DMS53 treated with DMSO at 0.1 percent for 48 hours (cell line): Measurements from ENCODE around the gene KRCC1.
A peak's percentile ranks its signal among the peaks of the same experiment; 100 is the strongest.

Experiments
- DNase-seq: peaks from one replicate; lab custom pipeline; 2025; ENCODE audit not compliant: unreplicated experiment; lab: John Stamatoyannopoulos, UW

The KRCC1 gene

DNA sequence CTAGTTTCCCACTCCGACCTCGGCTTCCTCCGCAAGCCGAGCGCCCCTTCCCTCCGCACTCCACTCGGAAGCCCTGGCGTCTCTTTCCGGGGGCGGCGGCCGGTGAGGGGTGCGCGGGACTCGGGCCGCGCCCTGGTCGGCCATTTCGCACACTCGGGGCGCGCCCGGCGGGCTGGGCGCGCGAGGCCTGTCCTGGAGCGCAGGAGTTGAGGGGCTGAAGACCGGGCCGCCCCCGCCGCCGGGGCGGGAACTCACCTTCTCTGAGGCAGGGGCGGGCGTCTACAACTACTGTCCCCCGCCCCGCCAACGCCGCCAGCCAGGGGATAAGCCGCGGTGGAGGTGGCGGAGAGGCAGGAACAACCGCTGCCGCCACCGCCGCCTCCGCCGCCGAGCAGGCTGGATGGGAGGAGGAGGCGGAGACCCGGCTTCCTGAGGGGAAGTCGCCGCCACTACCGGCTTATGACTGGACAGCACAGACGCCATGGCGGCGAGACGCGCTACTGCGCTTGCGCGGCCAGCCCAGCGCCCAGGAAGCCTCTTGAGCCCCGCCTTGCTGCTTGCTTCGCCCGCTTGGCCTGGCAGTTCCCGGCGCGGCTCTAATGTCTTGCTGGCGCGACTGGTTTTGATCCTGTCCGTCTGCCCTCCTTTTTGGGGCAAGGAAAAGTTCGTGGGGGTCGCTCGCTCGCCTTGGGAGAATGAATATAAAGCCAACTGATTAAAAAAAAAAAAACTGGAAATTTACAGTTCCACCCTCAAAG lies at the start of gene KRCC1:
TSS of gene KRCC1 (minus strand) at position 413 of the 758 bp plus-strand sequence. CDS start 27,220 bp downstream, outside the sequence.
- peak; percentile 96 for DNase-seq

DNA sequence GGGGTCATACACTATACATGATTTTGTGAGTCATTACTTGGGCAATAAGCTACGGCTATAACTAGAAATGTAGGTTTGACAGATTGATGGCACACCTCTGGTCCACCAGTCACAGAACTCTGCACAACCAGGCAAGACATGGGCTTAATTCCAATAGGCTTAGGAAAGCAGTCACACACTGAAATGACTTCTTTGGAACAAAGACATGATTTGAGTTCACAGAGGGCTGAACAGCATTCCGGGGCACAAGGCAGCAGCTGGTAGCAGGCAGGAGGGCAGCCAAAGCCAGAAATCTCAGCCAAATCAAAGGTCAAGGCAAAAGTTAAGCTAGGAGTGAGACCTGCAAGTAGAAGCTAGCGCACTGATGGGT lies 44.9 kb upstream of the KRCC1 start:
- DNase-seq: no peak

DNA sequence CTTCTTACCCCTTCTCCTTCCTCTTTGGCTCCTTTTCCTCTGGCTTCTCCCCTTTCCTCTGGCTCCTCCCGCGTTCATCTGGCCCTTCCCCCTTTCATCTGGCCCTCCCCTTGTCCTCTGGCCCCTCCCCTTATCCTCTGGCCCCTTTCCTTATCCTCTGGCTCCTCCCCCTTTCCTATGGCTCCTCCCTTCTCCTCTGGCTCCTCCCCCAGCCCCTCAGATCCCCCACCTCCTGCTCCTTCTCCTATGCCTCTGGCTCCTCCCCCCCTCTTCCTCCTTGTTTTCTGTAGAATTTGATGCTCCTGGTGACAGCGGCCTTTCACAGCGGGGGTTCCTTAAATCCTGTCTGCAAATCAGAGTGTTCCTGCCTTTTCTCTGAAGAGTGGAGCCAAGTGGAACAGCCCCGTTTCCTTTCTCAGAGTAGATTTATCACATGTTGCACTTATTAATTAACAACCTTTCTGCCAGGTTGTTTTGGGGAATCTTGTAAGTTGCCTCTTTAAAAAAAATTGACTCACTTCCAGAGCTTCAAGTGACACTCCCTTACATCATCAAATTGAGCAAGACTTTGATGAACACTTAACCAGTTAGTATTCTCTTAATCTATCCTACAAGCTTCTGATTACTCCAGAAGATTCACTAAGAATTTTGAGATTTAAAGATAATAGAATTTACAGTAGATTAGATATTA lies 44.4 kb upstream of the KRCC1 start:
- DNase-seq: no peak

GRCh38 chr2:88098558-88098900 lies 42.9 kb upstream of the KRCC1 start:
- DNase-seq: no peak

DNA sequence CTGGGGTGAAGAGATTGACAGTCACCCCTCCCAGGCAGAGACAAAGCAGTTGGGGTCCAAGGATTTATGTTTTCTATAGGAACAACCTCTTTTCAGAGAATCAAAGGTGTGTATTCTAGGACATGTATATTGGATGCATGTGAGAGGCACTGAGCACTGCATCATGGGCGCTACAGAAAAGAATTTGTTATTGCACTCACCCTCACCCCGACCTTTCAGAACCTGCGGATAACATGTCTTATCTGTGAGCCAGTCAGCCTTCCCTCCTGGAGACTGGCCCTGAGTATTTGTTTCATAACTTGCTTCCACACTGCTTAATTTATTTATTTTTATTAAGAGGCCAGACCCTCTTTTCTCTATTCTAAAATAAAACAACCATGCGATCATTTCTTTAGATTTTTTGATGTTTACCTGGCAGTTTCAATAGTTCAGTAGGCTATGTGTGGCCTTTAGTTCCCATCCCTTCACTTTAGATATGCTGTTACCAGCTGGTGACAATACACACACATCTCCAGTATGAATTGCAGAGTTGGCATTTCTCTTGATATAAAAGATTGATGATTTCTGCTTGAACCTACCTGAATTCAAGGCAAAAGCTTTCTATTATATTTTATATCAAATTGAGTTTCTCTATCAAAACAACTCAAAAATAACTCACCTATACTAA lies 42.4 kb upstream of the KRCC1 start:
- no peak for DNase-seq

- DNase-seq: no peak
Measured at GRCh38 chr2:88097192-88097591, 41.6 kb upstream of the KRCC1 start.

DNA sequence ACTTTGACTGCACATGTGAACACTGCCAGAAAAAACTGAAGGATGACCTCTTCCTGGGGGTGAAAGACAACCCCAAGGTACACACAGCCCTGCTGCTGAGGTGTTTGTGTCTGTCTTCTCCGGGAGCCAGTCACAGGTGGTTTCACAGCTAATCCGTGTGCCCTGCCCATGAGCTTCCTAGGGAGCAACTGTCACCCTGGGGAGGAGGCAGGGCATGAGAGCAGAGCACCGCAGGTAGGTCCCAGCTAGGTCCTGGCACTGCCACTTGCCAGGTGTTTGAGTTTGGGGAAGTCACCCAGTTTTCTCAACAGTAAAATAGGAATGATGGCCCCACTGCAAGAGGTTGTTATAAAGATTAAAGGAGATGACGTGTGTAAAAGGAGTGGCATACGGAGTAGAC lies 41.1 kb upstream of the KRCC1 start:
- no peak for DNase-seq

GRCh38 chr2:88095022-88095421 lies 39.4 kb upstream of the KRCC1 start:
- DNase-seq: no peak

- DNase-seq: no peak
Measured at GRCh38 chr2:88092773-88093172, 37.2 kb upstream of the KRCC1 start.

DNA sequence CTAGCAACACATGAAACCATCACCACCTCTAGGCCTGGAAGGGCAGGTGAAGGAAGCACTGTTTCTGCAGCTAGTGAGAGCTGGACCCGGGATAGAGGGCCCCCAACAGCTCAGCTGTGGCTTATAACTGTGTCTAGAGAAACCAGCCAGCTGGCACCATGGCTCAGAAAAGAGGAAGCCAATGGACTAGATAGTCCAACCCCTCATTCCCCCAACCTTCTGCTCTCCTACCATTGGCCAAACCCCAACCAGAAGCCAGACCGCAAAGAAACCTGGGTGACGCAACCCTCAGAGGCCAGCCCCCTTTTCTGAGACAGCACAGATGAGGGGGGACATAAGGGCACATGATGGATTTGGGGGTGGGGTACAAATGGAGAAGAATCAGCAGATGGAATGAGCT lies 36.4 kb upstream of the KRCC1 start:
- DNase-seq: no peak

- no peak for DNase-seq
Measured at GRCh38 chr2:88090446-88091283, 35.1 kb upstream of the KRCC1 start.

DNA sequence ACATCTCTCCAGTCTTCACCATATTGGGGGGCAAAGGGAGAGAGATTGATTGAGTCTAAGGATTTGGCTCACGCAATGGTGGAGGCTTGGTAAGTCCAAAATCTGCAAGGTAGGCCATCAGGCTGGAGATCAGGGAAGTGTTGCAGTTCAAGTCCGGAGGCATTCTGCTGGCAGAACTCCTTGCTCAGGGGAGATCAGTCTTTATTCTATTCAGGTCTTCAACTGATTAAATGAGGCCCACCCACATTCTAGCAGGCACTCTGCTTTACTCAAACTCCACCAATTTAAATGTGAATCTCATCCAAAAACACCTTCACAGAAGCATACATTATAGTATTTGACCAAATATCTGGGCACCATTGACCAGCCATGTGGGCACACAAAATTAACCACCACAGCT lies 33.4 kb upstream of the KRCC1 start:
- DNase-seq: no peak

- no peak for DNase-seq
Measured at GRCh38 chr2:88087763-88088162, 32.2 kb upstream of the KRCC1 start.

- no peak for DNase-seq
Measured at GRCh38 chr2:88087073-88087472, 31.5 kb upstream of the KRCC1 start.

GRCh38 chr2:88086401-88086800 lies 30.8 kb upstream of the KRCC1 start:
- DNase-seq: no peak

- DNase-seq: no peak
Measured at GRCh38 chr2:88085602-88086001, 30.0 kb upstream of the KRCC1 start.

- DNase-seq: no peak
Measured at GRCh38 chr2:88085099-88085498, 29.5 kb upstream of the KRCC1 start.

- no peak for DNase-seq
Measured at GRCh38 chr2:88082781-88083180, 27.2 kb upstream of the KRCC1 start.

- DNase-seq: no peak
Measured at GRCh38 chr2:88081924-88082608, 26.5 kb upstream of the KRCC1 start.

DNA sequence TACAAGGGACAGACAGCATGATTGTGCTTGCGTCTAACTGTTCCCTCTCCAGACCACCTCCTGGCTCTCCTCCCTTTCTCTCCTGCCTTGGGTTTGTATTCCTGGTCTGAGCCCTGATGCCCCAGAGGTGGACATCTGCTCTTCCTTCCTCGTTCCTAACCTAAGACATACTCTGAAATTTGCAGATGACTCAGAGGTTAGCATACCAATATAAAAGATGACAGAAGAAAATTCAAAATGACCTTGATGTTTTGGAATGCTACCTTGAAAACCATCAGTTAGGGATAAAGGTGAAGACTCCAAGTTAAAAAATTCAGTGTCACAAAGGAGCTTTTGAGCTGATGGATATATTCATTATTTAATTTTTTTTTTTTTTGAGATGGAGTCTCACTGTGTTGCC lies 25.0 kb upstream of the KRCC1 start:
- DNase-seq: no peak

DNA sequence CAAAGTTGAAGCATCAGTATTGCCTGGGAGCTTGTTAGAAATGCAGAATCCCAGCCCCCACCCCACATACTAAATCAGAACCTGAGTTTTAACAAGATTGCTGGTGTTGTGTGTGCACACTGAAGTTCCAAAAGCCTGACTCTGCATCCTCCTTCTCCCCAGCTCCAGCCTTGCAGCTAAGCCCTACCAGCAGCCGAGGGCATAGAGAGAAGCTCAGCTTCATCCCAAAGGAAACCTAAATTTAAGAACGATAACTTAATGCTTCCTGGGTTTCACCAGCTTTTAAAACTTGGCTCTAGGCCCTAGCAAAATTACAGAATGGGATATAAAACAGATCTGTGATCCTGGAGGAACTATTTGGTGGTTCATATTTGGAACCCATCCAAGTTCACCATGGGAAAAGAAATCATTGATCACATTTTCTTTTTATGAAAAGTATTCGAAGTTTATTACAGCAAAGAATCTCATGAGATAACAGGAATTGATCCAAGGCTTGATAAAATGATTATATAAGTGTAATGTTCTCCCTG lies 23.1 kb upstream of the KRCC1 start:
- DNase-seq: no peak
